HG03097 (cell line): Measurements from ENCODE around the gene PHF12.

Source experiments
- ATAC-seq: cut with Tn5 transposase; IDR thresholded peaks from one replicate; pipeline ENCODE4 v1.9.1; 2021; ENCODE audit not compliant: unreplicated experiment, low FRiP score

The PHF12 gene

DNA sequence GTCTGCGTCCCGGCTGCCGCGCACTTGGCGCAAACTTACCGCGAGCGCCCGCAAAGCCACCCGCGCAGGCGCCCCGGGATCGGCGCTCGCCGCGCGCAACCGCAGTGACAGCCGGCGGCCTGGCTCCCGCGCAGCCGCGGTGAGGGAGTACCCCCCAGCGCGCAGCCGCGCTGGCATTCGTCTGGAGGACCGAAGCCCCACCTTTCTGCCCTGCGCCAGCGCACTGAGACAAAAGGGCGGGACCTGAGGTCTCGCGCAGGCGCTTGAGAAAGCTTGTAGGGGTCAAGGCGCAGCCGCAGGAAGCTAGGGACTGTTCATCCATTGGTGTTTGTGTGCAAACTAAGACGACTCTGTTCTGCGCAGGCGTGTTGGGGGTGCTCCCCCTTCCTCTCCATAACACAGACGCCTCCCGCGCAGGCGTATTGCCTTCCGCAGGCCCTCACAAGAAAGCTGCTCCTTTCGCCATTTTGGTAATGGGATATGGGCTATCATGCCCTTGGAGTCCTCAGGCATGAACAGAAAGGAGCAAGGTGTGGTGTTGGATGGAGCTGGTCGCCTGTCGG is at the start of gene PHF12:
PHF12 (minus strand) TSS at position 91 of the 563 bp plus-strand sequence. CDS start 558 bp downstream, outside the sequence.
- peak; percentile 43 for ATAC-seq

DNA sequence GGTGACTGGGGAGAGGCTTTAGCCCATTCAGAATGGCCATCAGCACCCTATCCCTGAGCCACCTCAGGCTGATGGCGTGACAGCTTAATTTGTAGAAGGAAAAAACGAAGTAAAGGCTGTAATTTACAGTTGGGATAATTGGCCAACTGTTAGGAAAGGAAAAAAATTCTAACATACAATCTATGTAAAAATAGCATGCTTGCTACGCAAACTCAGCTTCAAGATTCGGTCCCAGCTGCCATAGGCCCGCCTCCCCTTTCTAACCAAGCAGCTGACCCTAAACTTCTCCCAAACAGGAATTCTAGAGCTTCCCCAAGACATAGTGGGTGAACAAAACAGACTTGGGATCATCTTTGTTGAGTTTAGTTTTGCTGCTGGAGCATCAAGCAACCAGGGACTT is 49.7 kb upstream of the PHF12 start:
- no peak for ATAC-seq

DNA sequence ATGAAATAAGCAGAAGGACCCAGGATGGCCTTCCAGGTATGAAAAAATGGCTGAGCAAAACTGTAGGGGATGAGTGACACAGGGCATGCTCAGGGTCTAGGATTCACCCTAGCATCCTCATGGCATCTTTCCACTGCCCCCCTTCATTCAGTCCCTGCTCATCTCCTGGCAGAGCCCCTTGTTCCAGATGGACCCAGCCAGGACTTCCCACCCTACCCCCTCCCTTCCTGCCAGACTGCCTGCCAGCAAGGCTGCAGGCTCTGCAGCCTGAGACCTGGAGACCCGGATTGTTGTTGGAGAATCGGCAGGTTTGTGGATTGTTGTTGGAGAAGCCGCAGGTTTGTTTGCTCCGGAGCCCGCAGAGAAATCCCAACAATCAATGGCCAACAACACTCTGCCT is 47.9 kb upstream of the PHF12 start:
- ATAC-seq = no peak

DNA sequence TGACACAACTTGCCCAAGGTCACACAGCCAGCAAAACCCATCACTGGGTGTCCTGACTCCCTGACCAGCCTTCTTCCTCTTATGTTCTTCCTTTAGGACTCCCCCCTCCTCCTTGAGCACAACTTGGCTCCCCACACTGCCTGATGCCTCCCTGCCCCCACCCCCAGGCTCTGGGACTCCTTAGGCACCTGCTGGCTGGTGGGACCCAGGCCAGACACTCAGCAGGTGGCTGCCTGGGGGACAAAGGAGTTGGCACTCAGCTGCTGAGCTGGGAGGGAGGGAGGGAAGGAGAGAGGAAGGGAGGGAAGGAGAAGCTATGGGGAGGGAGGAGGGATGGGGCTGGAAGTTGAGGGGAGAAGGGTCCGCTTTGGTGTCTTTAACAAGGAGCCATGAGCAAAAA is 46.5 kb upstream of the PHF12 start:
- no peak for ATAC-seq

DNA sequence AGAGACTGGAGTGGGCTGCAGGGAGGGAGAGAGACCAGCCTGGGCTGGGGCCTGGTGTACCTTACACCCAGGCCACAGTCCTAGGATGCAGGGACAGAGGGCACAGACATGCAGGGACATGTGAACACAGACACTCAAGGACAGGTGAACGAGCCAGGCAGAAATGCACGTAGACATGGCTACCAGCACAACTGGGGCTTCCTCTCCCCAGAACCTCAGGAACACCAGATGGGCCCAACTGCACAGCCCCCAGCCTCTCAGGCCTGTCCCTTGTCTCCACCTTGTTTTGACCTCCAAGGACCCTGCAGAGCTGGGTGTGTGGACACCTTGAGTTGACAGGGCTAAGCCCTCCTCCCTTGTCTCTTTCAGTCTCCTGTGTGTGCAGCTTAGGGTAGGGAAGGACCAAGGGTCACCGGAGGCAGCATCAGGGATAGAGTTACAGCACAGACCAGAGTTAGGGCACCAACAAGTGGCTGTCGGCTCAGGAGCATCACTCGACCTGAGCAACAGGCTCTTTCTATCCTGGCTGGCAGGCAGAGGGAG is 45.3 kb upstream of the PHF12 start:
- no peak for ATAC-seq

DNA sequence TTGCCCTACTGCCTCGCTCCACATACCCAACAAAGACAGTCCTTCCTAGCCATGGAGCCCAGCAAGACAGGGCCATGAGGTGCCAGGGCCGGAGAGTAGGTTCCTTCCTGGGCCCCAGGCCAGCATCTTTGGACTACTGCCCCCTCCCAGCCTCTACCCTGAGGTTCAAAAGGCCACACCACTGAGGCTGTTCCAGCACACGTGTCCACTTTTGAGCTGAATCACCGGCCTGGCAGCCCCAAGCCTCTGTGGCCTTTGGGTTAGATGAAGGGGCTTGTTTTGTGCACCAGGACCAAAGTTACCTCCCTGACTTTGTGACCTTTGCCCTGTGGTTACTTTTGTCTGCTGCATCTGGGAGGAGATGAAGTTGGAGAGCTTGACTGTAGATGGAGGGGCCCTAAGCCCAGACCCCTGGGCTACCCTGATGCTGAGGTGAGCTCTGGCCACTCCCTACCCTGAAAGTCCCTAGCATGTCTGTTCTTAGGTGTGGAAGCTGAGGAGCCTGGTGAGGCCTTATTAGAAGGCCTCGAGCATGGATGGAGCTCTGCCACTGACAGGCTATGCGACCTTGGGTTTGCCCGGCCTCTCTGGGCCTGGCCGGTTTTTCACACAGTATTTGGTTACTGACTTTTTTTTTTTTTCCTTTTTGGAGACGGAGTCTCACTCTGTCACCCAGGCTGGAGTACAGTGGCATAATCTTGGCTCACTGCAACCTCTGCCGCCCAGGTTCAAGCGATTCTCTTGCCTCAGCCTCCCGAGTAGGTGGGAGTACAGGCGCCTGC is 42.5 kb upstream of the PHF12 start:
- ATAC-seq = no peak

DNA sequence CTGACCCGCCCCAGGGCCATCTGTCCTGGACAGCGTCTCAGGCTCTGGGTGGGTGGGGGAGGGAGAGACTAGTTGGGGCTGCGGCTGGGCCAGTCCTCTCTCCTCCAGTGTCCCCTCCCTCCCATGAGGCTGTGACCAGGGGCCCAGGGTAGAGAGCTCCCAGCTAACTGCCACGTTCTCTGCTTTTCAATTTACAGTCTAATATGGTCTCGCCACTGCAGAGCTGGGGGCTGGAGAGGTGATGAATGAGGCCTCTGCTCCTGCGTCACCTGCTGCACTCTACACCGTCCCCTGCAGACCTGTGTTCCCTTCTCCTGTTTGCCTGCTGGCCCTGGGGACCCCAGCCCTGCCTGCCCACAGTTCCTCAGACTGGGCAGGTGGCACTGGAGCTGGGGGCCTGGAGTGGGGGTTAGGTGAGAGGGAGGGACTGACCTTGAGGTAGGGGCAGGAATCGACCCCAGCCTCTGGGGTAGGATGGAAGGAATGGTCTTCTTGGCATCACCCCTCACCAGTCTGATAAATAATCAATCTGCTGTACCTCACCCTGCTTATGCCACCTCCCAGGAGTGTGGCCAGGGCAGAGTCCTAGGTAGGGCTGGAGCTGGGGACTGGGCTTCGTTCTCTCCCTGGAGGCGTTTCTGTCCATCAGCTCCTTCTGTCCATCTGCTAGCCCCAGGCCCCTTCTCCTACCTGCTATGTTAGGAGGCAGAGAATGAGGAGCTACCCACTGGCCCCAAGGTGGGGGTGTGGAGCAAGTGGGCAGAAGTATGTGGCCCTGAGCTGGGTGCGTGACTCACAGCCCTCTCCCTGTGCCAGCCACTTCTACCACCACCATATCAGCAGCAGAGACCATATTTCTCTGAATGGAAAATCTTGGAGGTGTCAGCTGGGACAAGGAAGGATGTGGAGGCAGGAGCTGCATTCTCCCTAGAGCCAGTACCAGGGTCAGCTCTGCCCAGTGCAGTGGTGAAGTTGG is 41.6 kb upstream of the PHF12 start:
- ATAC-seq = no peak

DNA sequence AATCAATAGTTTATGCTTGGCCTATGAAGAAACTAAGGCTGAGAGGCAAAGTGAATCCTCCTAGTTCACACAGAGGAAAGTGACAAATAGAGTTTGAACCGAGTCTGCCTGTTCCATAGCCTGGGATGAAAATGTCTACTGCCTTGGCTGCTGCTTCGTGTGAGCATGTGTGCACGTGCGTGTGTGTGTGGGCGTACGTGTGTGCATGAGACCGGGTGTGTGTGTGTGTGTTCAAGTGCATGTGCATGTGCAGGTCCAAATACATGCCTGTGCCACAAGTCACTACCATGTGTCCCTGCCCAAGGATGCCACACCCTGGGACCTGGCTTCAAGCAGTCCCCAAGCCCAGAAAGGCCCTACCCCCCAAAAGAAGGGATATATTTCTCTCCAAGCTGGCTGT is 40.9 kb upstream of the PHF12 start:
- no peak for ATAC-seq

DNA sequence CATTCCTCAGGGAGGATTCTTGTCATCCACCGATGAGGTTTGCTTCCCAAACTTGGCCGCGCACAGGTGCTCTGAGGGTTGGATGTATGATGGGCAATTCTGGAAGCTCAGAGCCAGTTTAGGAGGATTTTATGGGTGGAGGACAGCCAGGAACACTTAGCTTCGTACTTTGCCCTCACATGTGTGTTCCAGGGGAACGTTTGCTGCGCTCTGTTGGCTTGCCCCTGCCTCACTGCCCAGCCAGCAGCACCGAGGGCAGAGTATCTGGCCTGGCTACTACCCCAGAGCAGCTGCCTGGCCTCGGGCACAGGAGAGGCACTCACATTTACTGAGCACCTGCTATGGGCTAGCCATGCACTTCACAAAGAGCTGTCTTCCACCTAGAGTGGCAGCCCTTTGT is 40.5 kb upstream of the PHF12 start:
- no peak for ATAC-seq

DNA sequence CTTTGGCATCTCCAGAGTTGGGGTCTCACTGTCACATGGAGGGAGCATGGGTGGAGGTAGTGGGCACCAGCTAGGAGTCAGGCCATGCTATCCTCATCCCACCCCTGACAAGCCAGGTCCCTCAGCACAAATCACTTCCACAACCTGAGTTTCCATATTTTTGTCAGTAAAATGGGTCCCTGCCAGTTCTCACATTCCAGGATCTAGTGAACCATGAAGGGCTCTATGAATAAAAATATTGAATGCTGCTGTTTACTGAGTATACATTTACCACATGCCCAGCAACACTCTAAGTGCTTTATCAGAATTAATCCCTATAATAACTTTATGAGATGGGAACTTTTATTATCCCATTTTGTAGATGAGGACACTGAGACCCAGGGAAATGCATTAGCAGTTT is 37.7 kb upstream of the PHF12 start:
- no peak for ATAC-seq

DNA sequence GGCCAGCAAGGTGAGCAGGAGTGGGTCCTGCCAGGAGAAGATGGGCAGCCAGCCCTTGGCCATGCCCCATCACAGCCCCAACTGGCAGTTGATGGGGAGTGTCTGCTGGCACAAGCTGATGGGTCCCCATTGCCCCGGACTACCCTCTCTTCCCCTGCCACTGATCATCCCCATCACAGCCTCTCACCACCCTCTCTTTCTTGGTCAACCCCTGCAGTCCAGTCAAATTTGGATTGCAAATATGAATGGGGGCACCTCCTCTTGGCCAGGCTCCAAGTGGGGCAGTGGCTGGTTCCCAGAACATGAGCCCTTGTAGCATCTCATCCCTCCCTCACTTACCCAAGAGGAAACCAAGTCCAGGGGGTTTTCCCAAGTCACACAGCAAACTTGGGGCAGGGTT is 37.2 kb upstream of the PHF12 start:
- no peak for ATAC-seq

DNA sequence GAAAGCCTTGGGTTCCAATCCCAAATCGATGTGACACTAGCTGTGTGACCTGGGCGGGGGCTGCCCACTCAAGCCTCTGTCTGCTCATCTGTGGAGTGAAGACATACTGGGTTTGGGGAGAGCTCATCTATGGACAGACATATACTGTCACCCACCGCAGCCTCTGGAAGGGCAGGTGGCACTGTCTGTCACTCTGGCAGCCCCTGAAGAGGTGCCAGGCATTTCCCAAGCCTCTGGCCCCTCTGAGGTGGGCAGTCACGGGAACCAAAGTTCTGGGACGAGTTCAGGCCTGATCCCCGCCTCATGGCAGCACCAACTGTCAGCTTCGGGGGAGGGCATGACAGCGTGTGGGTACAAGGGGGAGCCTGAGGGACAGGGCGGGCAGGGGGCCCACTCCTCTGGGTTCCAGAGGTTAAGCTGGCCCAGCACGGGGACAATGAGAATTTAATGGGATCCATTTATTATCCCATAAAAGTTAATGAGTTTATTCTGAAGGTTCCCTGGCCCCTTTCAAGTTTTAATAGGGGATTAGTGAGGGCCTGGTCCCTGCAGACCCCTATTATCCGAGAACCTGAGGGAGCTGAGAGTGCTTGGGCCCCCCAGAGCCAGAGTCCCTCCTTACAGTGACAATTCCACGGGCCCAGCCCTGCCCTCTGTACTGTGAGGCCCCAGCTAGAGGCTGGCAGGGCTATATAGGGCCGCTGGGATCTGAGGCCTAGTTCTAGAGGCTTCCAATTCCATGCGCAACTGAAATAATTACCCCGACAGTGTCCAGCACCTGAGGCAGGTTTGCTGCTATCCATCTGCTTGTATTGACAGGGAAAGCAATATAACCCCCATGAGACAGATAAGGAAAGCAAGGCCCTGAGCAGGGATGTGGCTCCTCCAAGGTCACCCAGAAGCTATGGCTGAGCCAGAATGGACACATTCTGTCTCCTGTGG is 35.7 kb upstream of the PHF12 start:
- no peak for ATAC-seq

DNA sequence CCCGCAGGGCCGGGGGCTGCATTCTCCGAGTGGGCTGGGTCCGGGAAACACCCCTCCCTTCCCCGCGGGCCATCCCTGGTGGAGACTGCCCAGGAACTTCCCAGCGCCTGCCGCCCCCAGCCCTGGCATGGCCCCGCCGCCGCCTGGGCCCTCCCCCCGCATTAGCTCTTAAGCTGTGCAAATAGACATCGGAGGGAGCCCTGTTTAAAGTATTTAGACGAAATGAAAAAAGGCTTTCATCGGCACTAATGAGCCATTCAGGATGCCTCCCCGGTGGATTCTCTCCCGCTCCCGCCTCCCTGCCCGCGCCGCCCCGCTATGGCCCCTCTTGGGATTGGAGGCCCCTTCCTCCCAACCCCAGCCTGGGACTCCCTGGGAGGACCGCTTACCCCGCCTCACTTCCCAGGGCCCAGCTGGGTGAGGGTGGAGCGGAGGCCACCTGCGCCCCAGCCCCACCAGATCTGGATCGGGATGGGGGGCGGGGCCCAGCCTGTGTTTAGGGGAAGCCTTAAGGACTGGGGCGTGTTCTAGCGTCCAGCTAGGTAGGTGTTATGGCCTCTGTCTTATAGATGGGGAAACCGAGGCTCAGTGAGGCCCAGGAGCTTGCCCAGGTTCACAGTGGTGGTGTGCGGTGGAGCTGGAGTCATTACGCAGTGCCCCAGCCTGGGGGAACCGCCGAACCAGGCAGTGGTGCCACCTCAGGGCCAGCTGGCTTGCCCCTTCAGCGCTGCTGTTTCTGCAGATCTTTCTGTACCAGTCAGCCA is 34.8 kb upstream of the PHF12 start:
- no peak for ATAC-seq

DNA sequence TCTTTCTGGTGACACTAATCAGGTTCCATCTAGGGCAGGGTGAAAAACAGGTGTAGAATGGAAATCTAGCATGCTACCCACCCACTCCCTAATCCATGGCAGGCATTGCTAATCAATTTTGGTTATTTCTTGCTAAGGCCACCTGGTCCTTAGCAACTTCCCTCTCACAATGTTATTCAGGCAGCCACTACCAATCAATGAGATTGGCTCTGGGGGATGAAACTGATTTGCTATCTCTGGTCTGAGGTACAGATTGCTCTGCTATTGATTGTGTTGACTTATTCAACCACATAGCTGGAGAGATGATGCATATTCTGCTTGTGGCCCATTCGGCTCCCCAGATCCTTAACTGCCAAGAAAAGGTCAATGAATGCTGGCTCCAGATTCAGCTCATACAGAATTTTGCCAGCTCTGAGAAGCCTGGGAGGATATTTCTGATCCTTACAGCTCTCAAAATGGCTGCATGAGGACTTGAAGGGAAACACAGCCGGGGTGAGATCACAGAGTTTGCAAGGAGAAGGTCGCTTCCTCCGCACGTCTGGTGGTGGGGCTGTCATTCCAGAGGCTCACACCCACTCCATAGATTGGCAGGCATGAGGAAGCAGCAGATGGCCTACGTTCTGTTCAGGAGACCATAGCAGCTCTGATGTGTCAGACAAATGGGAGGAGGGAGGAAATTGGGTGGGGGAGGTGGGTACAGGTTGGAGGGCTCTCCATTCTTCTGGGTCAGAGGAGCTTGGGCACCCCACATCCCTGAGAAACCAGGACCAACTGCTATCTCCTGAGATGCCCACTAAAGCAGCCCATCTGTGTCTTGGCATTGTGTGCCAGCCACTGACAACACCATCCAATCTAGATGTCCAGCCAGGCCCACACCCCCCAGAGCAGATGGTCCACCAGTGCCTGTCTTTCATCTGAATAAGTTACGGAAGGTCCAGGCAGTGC is 32.2 kb upstream of the PHF12 start:
- no peak for ATAC-seq

DNA sequence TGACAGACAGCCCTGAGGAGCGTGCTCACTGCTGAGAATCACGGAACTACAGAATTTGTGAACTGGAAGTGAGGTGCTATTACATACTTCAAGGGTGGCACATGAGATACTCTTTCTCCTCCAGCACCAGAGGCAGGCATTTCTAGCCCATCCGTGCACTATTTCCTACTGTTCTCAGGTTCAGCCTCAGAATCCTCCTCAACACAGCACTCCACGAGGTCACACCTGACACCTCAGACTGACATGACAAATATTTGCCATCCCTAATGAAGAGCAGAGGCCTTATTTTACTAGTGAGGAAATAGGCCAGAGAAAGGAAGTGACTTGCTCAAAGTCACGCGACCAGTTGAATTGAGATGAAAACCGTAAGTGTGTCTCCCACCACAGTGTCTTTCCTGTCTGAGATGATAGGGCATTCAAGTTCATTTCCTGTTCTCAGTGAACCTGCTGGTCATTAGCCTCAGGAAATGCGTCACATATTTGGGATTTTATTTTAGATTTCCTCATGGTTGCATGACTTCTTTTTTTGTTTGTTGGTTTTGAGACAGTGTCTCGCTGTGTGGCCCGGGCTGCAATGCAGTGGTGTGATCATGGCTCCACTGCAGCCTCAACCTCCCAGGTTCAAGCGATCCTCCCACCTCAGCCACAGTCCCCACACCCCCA is 30.9 kb upstream of the PHF12 start:
- ATAC-seq = peak; percentile 61

DNA sequence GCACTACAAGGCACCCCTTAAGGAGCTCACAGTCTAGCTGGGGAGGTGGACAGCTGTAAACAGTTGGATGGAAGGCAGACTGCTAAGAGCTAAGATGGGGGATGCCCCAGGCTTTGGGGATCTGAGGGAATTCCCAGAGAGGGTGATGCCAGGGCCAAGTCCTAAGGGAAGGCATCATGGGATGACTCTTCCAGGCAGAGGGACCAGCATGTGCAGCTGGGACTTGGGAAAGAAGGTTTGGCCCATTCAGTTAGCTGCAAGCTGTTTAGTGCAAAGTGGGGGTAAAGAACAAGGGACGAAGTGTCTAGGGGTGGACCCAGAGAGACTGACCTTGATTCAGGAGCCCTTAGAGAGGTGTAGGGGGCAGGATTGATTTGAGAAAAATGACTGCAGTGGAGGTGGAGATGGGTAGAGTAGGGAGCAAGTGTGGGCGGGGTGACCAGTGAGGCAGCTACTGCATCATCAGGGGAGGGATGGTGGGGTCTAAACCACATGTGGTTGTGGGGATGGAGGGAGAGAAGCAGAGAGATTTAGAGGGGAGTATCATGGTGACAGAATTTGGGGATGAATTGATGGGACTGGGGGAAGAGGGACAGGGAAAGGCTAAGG is 27.1 kb upstream of the PHF12 start:
- no peak for ATAC-seq

DNA sequence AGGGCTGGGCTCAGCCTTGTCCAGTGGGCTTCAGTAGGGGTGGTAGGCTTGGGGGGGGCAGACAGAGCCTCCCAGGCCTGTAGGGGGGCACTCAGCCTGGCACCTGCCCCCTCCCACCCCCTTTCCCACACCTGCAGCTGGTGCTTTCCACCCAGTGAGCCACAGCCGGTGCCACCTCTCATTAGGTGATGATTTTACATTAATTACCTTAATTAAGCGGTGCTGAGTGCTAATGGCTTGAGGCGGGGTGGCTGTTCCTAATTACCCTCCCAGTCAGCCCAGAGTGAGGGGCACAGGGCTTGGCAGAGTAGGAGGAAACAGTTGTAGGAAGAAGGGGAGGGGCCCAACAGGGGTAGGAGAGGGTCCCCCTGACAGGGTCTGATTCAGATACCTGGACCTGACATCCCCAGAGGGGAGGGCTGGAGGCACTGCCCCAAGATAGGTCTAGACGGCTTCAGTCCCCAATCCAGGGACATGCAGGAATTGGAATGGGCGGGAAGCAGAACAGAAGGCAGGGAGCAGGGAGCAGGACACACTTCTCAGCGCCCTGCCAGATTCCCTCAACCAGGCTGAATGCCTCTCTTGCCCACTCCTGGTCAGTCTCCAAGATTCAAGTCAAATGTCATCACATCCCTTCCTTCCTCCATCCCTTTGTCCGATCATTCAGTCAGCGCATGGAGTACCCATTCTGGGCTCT is 26.5 kb upstream of the PHF12 start:
- ATAC-seq = no peak
